Vagina (tissue), 2 donors: Measurements from ENCODE around the gene NR1I2.

ENCODE experiments used
- POLR2A ChIP-seq, 2 donors: fragments of 450-650 bp; IDR thresholded peaks; one replicate each; pipeline ENCODE4 v1.6.1; 2017; ENCODE audit warnings: antibody characterized with exemption in 2 of 2, mild to moderate bottlenecking in 2 of 2, moderate library complexity in 2 of 2
- POLR2AphosphoS5 ChIP-seq, 2 donors: sonication (generic); formaldehyde crosslinking; IDR thresholded peaks; one replicate each; pipeline ENCODE4 v1.9.0; 2017; ENCODE audit warnings: antibody characterized with exemption in 2 of 2, mild to moderate bottlenecking in 2 of 2, low read depth in 1 of 2; ENCODE audit not compliant: insufficient read depth in 1 of 2

DNA sequence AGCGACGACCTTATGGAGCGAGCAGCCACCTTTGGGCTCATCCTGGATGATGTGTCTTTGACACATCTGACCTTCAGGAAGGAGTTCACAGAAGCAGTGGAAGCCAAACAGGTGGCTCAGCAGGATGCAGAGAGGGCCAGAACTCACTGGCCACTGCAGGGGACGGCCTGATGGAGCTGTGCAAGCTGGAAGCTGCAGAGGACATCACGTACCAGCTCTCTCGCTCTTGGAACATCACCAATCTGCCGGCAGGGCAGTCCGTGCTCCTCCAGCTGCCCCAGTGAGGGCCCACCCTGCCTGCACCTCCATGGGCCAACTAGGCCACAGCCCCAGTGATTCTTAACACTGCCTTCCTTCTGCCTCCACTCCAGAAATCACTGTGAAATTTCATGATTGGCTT is 10.4 kb downstream of the NR1I2 start:
- TF ChIP-seq POLR2A (IDR thresholded peaks at IDR 0.05) (no peak), POLR2AphosphoS5 (IDR thresholded peaks at IDR 0.05; ENCODE audit: insufficient read depth in 1 of 2, low read depth in 1 of 2) (no peak)
